ENCODE results near the gene DEPDC7.
"Not testable (repeated sequence)": the region's sequence is repeated elsewhere in the genome, so short reads cannot be mapped to it uniquely, and the experiment has no call there.

The DEPDC7 gene

DNA sequence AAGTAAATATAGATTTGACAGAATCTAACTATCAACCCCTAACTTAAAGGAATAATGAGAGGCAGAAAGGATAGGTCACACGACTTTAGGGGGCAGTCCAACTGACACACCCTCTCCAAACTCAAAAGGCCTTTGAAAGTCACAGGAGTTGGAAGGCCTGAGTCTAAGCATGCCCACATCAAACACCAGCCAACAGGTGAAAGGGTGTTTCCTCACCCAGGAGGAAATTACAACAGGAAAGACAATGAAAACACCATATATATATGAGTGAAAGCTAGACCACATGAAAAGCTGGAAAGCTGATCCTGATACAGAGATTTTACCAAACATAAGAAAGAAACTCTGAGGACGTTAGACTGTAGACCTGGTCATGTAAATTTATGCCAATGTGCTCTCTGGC lies 10.5 kb upstream of the DEPDC7 start:
- H3K4me3 Mint-ChIP-seq: peak overlapping the region; percentile 20
- no peak for DNase-seq (ENCODE audit: low spot score)
- no peak overlapping the region for H3K27ac Mint-ChIP-seq
- peaks cover 21% of the 10 kb centered on the region for H3K4me1 Mint-ChIP-seq (ENCODE audit: low read depth)
- H3K9me3 Mint-ChIP-seq: no peaks in the 10 kb centered on the region
- H3K27me3 Mint-ChIP-seq (ENCODE audit: low read depth): peaks cover 51% of the 10 kb centered on the region
- no peaks in the 10 kb centered on the region for H3K36me3 Mint-ChIP-seq (ENCODE audit: low read depth)

DNA sequence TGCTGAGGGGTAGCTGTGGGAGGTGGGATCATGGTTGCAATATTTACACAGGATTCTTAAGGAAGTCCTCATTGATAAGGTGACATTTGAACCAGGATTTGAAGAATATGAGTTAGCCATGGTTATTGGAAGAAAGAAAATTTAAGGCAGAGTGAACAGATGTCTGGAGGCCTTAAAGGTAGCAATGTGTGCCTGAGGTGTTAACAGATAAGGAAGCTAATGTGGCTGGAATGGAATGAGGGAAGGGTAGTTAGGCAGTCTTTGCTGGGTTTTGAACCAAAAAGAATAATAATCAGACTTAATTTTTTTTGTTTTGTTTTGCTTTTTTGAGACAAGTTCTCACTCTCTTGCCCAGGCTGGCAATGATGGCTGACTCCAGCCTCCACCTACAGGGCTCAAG lies 9.7 kb upstream of the DEPDC7 start:
- H3K4me3 Mint-ChIP-seq: no peak overlapping the region
- H3K9me3 Mint-ChIP-seq: no peaks in the 10 kb centered on the region
- H3K4me1 Mint-ChIP-seq (ENCODE audit: low read depth): peaks cover 24% of the 10 kb centered on the region
- DNase-seq (ENCODE audit: low spot score): no peak
- H3K27me3 Mint-ChIP-seq (ENCODE audit: low read depth): peaks cover 52% of the 10 kb centered on the region
- H3K27ac Mint-ChIP-seq: no peak overlapping the region
- H3K36me3 Mint-ChIP-seq (ENCODE audit: low read depth): no peaks in the 10 kb centered on the region

DNA sequence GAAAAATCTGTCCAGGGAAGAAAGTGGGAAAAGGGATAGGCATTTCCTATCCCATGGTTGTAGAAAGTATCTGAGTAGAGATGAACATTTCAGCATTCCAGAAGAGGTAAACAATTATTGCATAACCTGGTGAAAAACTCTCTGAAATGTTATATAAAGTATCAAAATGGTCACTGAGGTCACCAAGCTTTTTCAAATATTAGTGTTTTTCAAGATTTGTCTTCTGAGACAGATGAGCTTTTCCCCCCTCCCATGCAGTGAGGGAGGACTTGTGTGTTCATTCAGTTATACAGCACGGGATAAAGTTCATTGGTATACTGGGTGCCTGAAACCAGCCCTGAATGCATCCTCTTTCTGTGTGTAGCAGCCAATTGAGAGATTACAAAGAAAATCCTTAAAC lies 1.9 kb upstream of the DEPDC7 start:
- no peak overlapping the region for H3K4me3 Mint-ChIP-seq

DNA sequence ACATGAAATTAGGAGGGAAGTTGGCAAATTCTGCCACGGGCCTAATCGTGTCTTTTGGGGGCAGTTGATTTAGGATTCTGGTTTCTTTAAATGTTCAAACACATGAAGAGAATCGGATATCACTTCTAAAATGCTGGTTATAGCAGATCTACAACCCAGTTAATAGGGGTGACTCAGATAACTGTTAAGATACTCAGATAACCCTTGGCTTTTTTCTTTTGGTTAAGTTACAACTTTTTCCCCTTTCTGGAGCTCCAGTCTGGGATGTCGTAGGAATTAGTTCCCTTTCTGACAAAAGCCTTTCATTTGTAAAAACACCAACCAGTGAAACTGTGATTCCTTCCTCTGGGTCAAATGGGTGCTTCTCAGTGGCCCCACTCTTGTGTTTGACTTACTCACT lies 976 bp downstream of the DEPDC7 start:
- no peaks in the 10 kb centered on the region for H3K36me3 Mint-ChIP-seq (ENCODE audit: low read depth)
- peak overlapping the region; percentile 67 for H3K4me3 Mint-ChIP-seq
- peaks cover 66% of the 10 kb centered on the region for H3K27me3 Mint-ChIP-seq (ENCODE audit: low read depth)
- H3K27ac Mint-ChIP-seq: no peak overlapping the region
- no peaks in the 10 kb centered on the region for H3K9me3 Mint-ChIP-seq
- DNase-seq (ENCODE audit: low spot score): no peak
- H3K4me1 Mint-ChIP-seq (ENCODE audit: low read depth): peaks cover 10% of the 10 kb centered on the region

More for the DNA sequence above, 1.9 kb upstream of the DEPDC7 start:
- DNase-seq (ENCODE audit: low spot score): no peak
- Mint-ChIP-seq H3K36me3 (ENCODE audit: low read depth) (no peaks in the 10 kb centered on the region), H3K27ac (no peak overlapping the region), H3K27me3 (ENCODE audit: low read depth) (peaks cover 69% of the 10 kb centered on the region), H3K9me3 (no peaks in the 10 kb centered on the region), H3K4me1 (ENCODE audit: low read depth) (peaks cover 18% of the 10 kb centered on the region)

DNA sequence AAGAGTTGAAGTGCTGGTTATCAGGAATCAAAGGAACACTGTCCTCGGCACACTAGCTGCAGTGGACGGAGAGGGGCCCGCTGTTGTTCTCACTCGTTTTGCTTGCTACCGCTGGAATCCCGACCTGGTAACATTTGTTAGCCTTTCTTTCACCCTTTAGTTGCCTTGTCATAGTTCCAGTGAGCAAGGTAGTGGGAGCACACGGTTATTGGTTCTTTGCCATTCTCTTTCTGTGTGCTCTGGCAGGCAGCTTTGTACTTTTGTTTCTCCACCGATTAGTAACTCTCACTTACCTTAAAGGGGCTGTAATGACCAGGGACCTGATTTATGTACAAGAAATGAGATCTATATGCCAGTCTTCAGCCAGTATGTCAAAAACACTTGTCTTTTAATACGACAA lies 1.8 kb downstream of the DEPDC7 start:
- Mint-ChIP-seq H3K27me3 (ENCODE audit: low read depth) (peaks cover 71% of the 10 kb centered on the region), H3K4me1 (ENCODE audit: low read depth) (peaks cover 6% of the 10 kb centered on the region), H3K4me3 (no peak overlapping the region)

DNA sequence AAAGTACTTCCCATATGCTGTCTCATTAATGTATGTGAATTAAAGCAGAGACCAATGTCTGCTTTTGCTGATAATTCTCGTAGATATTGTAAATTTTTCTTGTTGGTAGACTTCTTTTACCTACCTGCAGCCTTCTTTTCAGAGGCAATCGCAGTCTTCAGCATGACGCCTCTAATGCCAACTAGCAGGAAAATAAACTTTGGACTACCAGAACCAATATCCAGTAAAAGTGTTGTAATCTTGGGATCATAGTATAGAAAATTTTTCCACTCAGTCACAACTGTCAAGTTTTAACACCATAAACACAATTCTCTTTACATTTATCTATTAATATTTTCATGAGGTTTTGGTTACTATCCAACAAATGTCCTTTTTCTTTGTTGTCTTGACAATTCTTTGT lies 2.3 kb downstream of the DEPDC7 start:
- no peaks in the 10 kb centered on the region for H3K36me3 Mint-ChIP-seq (ENCODE audit: low read depth)
- no peak overlapping the region for H3K27ac Mint-ChIP-seq
- peaks cover 68% of the 10 kb centered on the region for H3K27me3 Mint-ChIP-seq (ENCODE audit: low read depth)
- no peaks in the 10 kb centered on the region for H3K9me3 Mint-ChIP-seq
- DNase-seq (ENCODE audit: low spot score): no peak
- H3K4me3 Mint-ChIP-seq: no peak overlapping the region
- H3K4me1 Mint-ChIP-seq (ENCODE audit: low read depth): peaks cover 6% of the 10 kb centered on the region

More for the DNA sequence above, 1.8 kb downstream of the DEPDC7 start:
- H3K36me3 Mint-ChIP-seq (ENCODE audit: low read depth): no peaks in the 10 kb centered on the region
- DNase-seq (ENCODE audit: low spot score): no peak
- no peak overlapping the region for H3K27ac Mint-ChIP-seq
- H3K9me3 Mint-ChIP-seq: no peaks in the 10 kb centered on the region

DNA sequence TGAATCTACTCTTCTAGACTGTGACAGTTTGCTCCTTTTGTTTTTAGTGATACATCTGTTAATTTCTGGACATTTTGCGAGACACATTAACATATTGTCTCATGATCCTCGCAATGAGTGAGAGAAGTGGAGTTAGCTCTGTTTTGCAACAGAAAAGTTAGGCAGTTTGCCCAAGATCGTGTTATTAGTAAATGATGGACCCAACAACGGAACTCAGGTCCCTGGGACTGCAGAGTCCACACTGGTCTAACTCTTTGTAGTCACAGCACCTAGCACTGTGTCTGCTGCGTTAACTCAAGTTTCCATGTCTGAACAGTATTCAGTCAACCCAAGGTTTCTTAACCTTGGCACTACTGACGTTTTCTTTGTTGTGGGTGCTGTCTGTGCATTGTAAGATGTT lies 3.2 kb downstream of the DEPDC7 start:
- DNase-seq (ENCODE audit: low spot score): no peak
- Mint-ChIP-seq H3K27me3 (ENCODE audit: low read depth) (peaks cover 59% of the 10 kb centered on the region), H3K4me3 (no peak overlapping the region), H3K27ac (no peak overlapping the region), H3K36me3 (ENCODE audit: low read depth) (no peaks in the 10 kb centered on the region), H3K4me1 (ENCODE audit: low read depth) (peaks cover 6% of the 10 kb centered on the region), H3K9me3 (no peaks in the 10 kb centered on the region)

DNA sequence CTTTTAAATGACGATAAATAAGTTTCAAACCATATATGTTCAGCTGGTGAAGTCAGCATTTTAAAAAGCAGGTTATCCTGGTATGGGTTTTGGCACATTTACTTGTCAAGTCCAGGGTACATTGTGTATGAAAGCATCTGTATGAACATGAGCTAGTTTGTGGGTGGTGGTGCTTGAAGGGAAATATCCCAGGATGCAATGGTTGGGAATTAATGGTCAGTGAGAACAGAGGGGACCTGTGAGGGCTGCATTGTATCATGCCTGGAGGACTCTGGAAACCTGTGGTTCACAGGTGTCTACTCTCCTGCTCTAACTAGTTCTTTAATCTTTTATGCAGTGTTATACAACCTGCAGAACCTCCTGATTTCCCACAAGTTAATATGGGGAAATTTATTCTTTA lies 5.8 kb downstream of the DEPDC7 start:
- Mint-ChIP-seq H3K27me3 (ENCODE audit: low read depth) (peaks cover 57% of the 10 kb centered on the region), H3K27ac (no peak overlapping the region), H3K4me3 (no peak overlapping the region), H3K36me3 (ENCODE audit: low read depth) (no peaks in the 10 kb centered on the region), H3K9me3 (no peaks in the 10 kb centered on the region), H3K4me1 (ENCODE audit: low read depth) (peaks cover under 1% of the 10 kb centered on the region)
- DNase-seq (ENCODE audit: low spot score): no peak

DNA sequence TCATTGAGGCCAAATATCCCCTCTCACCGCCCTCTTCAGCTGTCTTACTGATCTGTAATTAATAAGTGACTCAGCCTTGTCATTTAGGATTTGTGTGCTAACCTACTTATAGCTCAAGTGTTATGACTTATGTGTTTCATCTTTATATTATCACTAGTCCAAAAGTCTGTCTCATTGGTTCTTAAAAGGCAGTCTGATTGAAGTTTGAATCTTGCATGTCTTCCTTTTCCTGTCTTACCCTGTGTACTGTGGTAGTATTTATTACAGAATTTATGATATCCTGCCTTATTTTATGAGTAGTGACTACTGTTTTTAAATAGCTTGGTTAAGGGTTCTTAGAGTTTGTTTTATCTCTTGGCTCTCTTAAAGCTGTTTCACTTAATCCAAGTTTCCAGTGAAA lies 6.3 kb downstream of the DEPDC7 start:
- no peak overlapping the region for H3K4me3 Mint-ChIP-seq
- no peak for DNase-seq (ENCODE audit: low spot score)
- no peaks in the 10 kb centered on the region for H3K9me3 Mint-ChIP-seq
- peaks cover 56% of the 10 kb centered on the region for H3K27me3 Mint-ChIP-seq (ENCODE audit: low read depth)
- H3K4me1 Mint-ChIP-seq (ENCODE audit: low read depth): no peaks in the 10 kb centered on the region
- no peaks in the 10 kb centered on the region for H3K36me3 Mint-ChIP-seq (ENCODE audit: low read depth)
- no peak overlapping the region for H3K27ac Mint-ChIP-seq

DNA sequence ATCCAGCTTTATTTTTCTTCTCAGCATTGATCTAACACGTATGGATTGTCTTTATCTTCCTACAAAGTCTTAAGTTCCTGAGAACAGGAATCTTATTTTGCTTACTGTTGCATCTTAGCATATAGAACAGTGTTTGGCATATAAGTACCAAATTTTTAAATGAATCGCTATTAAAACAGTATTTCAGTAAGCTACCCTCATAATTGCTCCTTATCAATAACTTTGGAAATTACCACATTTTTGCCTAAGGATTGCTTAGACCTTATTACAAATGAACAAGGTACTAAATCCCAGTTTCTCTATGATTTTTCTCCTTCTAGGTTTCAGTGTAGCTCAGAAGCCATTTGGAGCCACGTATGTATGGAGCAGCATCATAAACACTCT lies 9.7 kb downstream of the DEPDC7 start:
- Mint-ChIP-seq H3K27me3 (ENCODE audit: low read depth) (peaks cover 47% of the 10 kb centered on the region), H3K4me1 (ENCODE audit: low read depth) (no peaks in the 10 kb centered on the region), H3K9me3 (no peaks in the 10 kb centered on the region), H3K36me3 (ENCODE audit: low read depth) (no peaks in the 10 kb centered on the region), H3K27ac (no peak overlapping the region), H3K4me3 (no peak overlapping the region)
- DNase-seq (ENCODE audit: low spot score): no peak

DNA sequence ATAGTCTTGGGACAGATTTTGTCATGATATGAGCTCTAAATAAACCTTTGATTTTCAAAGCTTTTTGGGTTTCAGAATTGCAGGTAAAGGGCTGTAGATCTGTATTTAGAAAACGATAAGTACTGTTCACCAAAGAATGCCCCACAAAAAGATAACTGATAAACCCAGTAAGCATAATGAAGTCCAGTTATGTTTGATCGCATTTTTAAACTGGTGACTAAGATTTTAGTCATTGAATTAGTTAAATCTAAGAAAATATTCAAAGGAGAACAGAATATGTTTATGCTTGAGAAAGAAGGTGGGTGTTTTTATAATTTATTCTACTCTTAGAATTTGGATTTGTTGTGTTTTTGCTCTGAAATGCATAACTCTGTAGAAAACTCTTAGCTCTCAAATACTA lies 11.6 kb downstream of the DEPDC7 start:
- no peak overlapping the region for H3K27ac Mint-ChIP-seq
- H3K9me3 Mint-ChIP-seq: no peaks in the 10 kb centered on the region
- H3K27me3 Mint-ChIP-seq (ENCODE audit: low read depth): peaks cover 54% of the 10 kb centered on the region
- no peaks in the 10 kb centered on the region for H3K4me1 Mint-ChIP-seq (ENCODE audit: low read depth)
- no peak for DNase-seq (ENCODE audit: low spot score)
- no peak overlapping the region for H3K4me3 Mint-ChIP-seq
- no peaks in the 10 kb centered on the region for H3K36me3 Mint-ChIP-seq (ENCODE audit: low read depth)

DNA sequence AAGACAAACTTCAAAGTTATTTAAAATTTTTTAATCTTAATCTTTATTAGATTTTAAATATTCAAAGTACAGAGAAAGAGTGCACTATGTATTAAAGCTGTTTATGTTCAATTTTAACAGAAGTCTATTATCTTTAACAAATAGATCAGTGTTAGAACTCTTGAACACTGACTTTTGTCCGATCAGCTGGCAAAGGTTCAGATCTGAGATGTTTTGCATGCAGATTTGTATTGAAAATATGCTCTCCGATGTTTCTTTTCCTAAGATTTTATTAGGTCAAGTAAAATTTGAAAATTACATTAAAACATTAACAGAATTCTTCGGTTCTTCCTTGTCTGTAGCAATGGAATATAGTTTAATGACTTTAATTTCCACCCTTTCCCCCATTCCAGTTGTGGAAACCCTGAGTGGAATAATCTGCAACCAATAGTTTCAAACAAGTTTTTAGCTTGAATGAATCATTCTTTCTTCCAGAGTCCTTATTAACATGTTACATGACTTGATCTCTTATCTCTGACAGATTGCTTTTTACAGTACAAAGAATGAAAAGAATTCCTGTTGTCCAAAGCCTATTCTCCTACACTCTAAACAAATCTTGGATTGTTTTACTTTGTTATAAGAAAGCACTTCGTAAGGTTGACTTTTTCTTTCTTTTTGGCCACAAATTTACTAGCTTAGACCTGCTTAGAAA lies 12.3 kb downstream of the DEPDC7 start:
- no peaks in the 10 kb centered on the region for H3K36me3 Mint-ChIP-seq (ENCODE audit: low read depth)
- no peaks in the 10 kb centered on the region for H3K4me1 Mint-ChIP-seq (ENCODE audit: low read depth)
- H3K27me3 Mint-ChIP-seq (ENCODE audit: low read depth): peaks cover 57% of the 10 kb centered on the region
- no peaks in the 10 kb centered on the region for H3K9me3 Mint-ChIP-seq
- no peak overlapping the region for H3K27ac Mint-ChIP-seq
- DNase-seq (ENCODE audit: low spot score): no peak
- no peak overlapping the region for H3K4me3 Mint-ChIP-seq

DNA sequence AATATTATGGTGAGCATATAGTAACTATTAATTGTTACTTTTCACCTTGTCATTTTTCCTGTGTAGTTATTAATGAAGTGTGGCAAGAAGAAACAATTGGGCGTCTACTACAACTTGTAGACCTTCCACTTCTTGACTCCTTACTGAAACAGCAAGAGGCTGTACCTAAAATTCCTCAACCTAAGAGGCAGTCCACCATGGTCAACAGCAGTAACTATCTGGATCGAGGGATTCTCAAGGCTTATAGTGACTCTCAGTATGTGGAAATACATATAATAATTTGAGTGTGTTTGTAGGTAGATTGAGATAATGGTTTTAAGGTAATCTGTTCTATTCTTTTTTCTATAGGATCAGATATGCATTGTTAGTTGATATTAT lies 12.8 kb downstream of the DEPDC7 start:
- Mint-ChIP-seq H3K9me3 (no peaks in the 10 kb centered on the region), H3K27me3 (ENCODE audit: low read depth) (peaks cover 59% of the 10 kb centered on the region), H3K36me3 (ENCODE audit: low read depth) (no peaks in the 10 kb centered on the region), H3K4me3 (no peak overlapping the region), H3K4me1 (ENCODE audit: low read depth) (no peaks in the 10 kb centered on the region), H3K27ac (no peak overlapping the region)
- DNase-seq (ENCODE audit: low spot score): no peak

DNA sequence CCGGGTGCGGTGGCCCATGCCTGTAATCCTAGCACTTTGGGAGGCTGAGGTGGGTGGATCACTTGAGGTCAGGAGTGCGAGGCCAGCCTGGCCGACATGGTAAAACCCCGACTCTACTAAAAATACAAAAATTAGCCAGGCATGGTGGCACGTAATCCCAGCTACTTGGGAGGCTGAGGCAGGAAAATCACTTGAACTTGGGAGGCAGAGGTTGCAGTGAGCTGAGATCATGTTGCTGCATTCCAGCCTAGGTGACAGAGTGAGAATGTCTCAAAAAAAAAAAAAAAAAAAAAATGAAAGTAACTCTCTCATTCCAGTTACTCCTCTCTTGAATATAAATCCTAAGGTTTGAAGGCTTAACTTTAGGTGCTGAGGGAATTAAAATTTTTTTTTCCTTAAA lies 13.5 kb downstream of the DEPDC7 start:
- DNase-seq (ENCODE audit: low spot score); H3K9me3 Mint-ChIP-seq; H3K4me1 Mint-ChIP-seq (ENCODE audit: low read depth); H3K27ac Mint-ChIP-seq; H3K36me3 Mint-ChIP-seq (ENCODE audit: low read depth); H3K4me3 Mint-ChIP-seq: not testable (repeated sequence)
- peaks cover 61% of the 10 kb centered on the region for H3K27me3 Mint-ChIP-seq (ENCODE audit: low read depth)

DNA sequence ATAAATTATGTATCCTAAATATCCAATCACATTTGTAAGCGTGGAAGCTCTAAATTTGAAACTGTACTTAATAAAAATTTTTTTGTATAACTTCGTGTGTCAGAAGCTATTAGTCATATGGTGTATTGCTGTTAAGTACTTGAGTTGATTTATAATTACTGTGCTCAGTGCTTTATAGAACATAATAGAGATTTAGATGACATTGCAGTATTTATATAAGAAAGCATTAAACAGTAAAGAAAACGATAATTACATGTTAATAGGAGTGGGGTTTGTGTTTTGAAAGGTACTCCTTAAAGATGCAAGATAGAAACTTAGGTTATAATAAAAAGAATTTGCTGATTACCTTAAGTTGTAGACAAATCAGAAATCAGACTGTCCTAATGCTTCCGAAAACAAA lies 17.8 kb downstream of the DEPDC7 start:
- H3K27ac Mint-ChIP-seq: no peak overlapping the region
- H3K27me3 Mint-ChIP-seq (ENCODE audit: low read depth): peaks cover 51% of the 10 kb centered on the region
- no peaks in the 10 kb centered on the region for H3K9me3 Mint-ChIP-seq
- H3K4me3 Mint-ChIP-seq: no peak overlapping the region
- peaks cover 2% of the 10 kb centered on the region for H3K4me1 Mint-ChIP-seq (ENCODE audit: low read depth)
- no peaks in the 10 kb centered on the region for H3K36me3 Mint-ChIP-seq (ENCODE audit: low read depth)
- DNase-seq (ENCODE audit: low spot score): no peak

All from T-helper 2 cell treated with Interferon-gamma antibody and Interleukin-4, amounts not matched to agents 5 μg/mL and 100 μg/mL, for 36 hours (primary cell).